Esophagus muscularis mucosa (tissue), 4 donors: ENCODE results near the gene KLHL29.

Source experiments
- EP300 ChIP-seq: sonication (generic); formaldehyde crosslinking; IDR thresholded peaks from one replicate; pipeline ENCODE4 v1.6.1; 2017; ENCODE audit warnings: antibody characterized with exemption
- POLR2A ChIP-seq: fragments of 450-650 bp; IDR thresholded peaks from one replicate; pipeline ENCODE4 v1.6.1; 2017; ENCODE audit warnings: antibody characterized with exemption, moderate library complexity, mild to moderate bottlenecking, low read depth
- TF ChIP-seq, protein P1 (sequence below), 3 experiments: fragments of 200-600 bp in 2 of 3; fragments of 450-650 bp in 1 of 3; sonication (generic) in 2 of 3; IDR thresholded peaks; one replicate each; pipeline ENCODE4 v1.5.1; 2017 to 2019; ENCODE audit warnings: antibody characterized with exemption in 3 of 3, mild to moderate bottlenecking in 2 of 3, moderate library complexity in 1 of 3

DNA sequence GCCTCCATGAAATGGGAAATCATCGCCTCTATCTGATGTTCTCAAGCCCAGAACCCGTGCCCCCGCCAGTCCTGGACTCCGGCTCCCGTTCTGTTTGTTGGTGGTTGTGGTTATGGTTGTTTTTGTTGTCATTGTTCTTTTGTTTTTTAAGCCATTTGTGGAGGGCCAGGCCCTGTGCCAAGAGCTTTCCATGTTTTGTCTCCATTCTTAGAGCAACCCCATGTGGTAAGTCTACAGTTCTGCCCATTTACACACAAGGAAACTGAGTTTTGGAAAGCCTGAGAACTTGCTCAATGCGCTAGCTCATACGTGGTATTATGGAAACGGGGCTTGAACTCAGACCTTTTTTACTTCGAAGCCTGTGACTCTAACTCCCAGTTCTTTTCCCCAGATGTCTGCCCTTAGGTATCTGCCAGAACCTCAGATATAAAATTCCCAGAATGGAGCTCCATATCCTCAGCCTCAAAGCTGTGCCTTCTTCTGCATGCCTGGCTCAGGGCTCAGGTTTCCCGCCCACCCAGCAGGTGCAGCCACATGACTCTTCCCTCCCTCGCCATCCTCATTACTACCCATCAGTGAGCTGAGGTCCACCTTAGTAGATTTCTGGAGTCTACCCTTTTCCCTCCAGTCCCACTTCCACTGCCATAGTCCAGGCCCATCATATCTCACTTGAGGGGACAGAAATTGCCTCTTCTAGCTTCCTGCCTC is 194.1 kb downstream of the KLHL29 start:
- TF ChIP-seq, protein P1, sequence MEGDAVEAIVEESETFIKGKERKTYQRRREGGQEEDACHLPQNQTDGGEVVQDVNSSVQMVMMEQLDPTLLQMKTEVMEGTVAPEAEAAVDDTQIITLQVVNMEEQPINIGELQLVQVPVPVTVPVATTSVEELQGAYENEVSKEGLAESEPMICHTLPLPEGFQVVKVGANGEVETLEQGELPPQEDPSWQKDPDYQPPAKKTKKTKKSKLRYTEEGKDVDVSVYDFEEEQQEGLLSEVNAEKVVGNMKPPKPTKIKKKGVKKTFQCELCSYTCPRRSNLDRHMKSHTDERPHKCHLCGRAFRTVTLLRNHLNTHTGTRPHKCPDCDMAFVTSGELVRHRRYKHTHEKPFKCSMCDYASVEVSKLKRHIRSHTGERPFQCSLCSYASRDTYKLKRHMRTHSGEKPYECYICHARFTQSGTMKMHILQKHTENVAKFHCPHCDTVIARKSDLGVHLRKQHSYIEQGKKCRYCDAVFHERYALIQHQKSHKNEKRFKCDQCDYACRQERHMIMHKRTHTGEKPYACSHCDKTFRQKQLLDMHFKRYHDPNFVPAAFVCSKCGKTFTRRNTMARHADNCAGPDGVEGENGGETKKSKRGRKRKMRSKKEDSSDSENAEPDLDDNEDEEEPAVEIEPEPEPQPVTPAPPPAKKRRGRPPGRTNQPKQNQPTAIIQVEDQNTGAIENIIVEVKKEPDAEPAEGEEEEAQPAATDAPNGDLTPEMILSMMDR (IDR thresholded peaks at IDR 0.05), result no peak
- TF ChIP-seq POLR2A (no peak), EP300 (no peak)
